OCI-LY7 (cell line): Measurements from ENCODE around the gene BDKRB2. TPM values are rescaled to one million over a fixed set of nuclear protein-coding genes. Genes with fewer than 3 reads are reported as not detected.

Experiments
- BruUV-seq: library from RNA; stranded (reverse); fragments of 400-500 nt; replicated peaks from 2 replicates; lab custom pipeline; 2021; lab: Mats Ljungman, UMichigan
- CTCF ChIA-PET: fragments of 300-600 bp; sonication (Branson Sonifier 250); formaldehyde crosslinking; loops from one replicate; lab custom pipeline; 2022; ENCODE audit warnings: antibody characterized with exemption; ENCODE audit not compliant: unreplicated experiment; lab: Charles Lee
- POLR2A ChIA-PET: fragments of 300-600 bp; sonication (Branson Sonifier 250); formaldehyde crosslinking; loops from one replicate; lab custom pipeline; 2022; ENCODE audit warnings: antibody characterized with exemption; lab: Charles Lee
- DNase-seq: peaks from one replicate; pipeline ENCODE4 v3.0.0-alpha.2; 2015; ENCODE audit warnings: low spot score
- H2AFZ ChIP-seq: fragments of 200-600 bp; sonication (generic), shearing (Covaris generic); 2 replicates; pipeline ENCODE4 v1.6.1; 2014; ENCODE audit warnings: mild to moderate bottlenecking, antibody characterized with exemption, low read length, moderate library complexity
- H3K27ac ChIP-seq: fragments of 200-600 bp; sonication (generic); 2 replicates; pipeline ENCODE4 v1.5.1; 2014; ENCODE audit warnings: mixed run types, low read depth, mild to moderate bottlenecking, moderate library complexity, low read length, inconsistent platforms; ENCODE audit not compliant: poor library complexity, severe bottlenecking
- H3K36me3 ChIP-seq: fragments of 200-600 bp; sonication (generic); 2 replicates; pipeline ENCODE4 v1.6.1; 2014; ENCODE audit warnings: mild to moderate bottlenecking, antibody characterized with exemption, low read length, moderate library complexity, mixed read lengths; ENCODE audit not compliant: insufficient read depth
- H3K4me1 ChIP-seq: fragments of 200-600 bp; sonication (generic); 2 replicates; pipeline ENCODE4 v1.5.1; 2014; ENCODE audit warnings: mild to moderate bottlenecking, low read length; ENCODE audit not compliant: insufficient read depth, poor library complexity, severe bottlenecking
- H3K4me2 ChIP-seq: fragments of 200-600 bp; sonication (generic); 2 replicates; pipeline ENCODE4 v1.6.1; 2014; ENCODE audit warnings: mild to moderate bottlenecking, low read length
- H3K4me3 ChIP-seq: fragments of 200-600 bp; sonication (generic); 2 replicates; pipeline ENCODE4 v1.5.1; 2014; ENCODE audit warnings: mild to moderate bottlenecking, low read depth, low read length; ENCODE audit not compliant: poor library complexity, severe bottlenecking
- H3K79me2 ChIP-seq: fragments of 200-600 bp; sonication (generic); 2 replicates; pipeline ENCODE4 v1.6.1; 2016; ENCODE audit warnings: low read depth, mild to moderate bottlenecking, low read length, moderate library complexity, mixed read lengths; ENCODE audit not compliant: insufficient read depth
- H3K9me2 ChIP-seq: fragments of 200-600 bp; sonication (generic); 2 replicates; pipeline ENCODE4 v1.6.1; 2016; ENCODE audit warnings: mild to moderate bottlenecking, low read length, mixed read lengths; ENCODE audit not compliant: insufficient read depth
- H3K9me3 ChIP-seq: fragments of 200-600 bp; sonication (generic); 2 replicates; pipeline ENCODE4 v1.6.1; 2014; ENCODE audit warnings: mild to moderate bottlenecking, mixed run types, low read length, mixed read lengths
- H4K20me1 ChIP-seq: fragments of 200-600 bp; sonication (generic); 2 replicates; pipeline ENCODE4 v1.6.1; 2014; ENCODE audit warnings: mild to moderate bottlenecking, antibody characterized with exemption, low read length, moderate library complexity, mixed read lengths; ENCODE audit not compliant: insufficient read depth
- CTCF ChIP-seq: fragments of 200-600 bp; sonication (generic); conservative IDR thresholded peaks from 2 replicates; pipeline ENCODE4 v1.5.1; 2014; ENCODE audit warnings: mild to moderate bottlenecking, antibody characterized with exemption, low read length, moderate library complexity, mixed read lengths
- EZH2phosphoT487 ChIP-seq: fragments of 200-600 bp; sonication (generic); IDR thresholded peaks from 2 replicates; pipeline ENCODE4 v1.6.1; 2018; ENCODE audit warnings: low read depth, borderline replicate concordance, mild to moderate bottlenecking, mixed run types, antibody characterized with exemption, low read length, moderate library complexity, mixed read lengths
- intact Hi-C: fragments of 100-400 bp; cut with micrococcal nuclease; formaldehyde crosslinking; loops from one replicate; pipeline ENCODE4 v1.10.0; 2022; ENCODE audit not compliant: unreplicated experiment
- total RNA-seq, 2 experiments: library from RNA; depleted of rRNA in 1 of 2; stranded (reverse); fragments of >200 nt in 1 of 2; shearing (Covaris generic) in 1 of 2; gene quantifications; 2 replicates each; pipeline ENCODE4 v1.2.3, GENCODE V29; 2014 to 2022

BDKRB2 gene
- total RNA-seq, 2 experiments from 2014 or later, result 0.17 TPM; not detected in 1

GRCh38 chr14:96269359-96269710 is 64.7 kb downstream of the BDKRB2 start:
- ChIA-PET POLR2A (no interaction called here), CTCF (no interaction called here)
- Histone ChIP-seq H3K4me3 (no peak overlapping the region), H3K9me2 (no peaks in the 10 kb centered on the region), H3K4me1 (no peaks in the 10 kb centered on the region), H3K27ac (no peak overlapping the region), H3K9me3 (no peaks in the 10 kb centered on the region), H3K36me3 (no peaks in the 10 kb centered on the region), H3K79me2 (no peaks in the 10 kb centered on the region), H4K20me1 (no peaks in the 10 kb centered on the region), H2AFZ (no peak overlapping the region), H3K4me2 (no peak overlapping the region)
- no TSS peak for BruUV-seq
- DNase-seq, result no peak
- TF ChIP-seq EZH2phosphoT487 (no peak), CTCF (no peak)
- intact Hi-C loops, result no loop called here

- DNase-seq, result no peak
- ChIA-PET POLR2A (no interaction called here), CTCF (no interaction called here)
- BruUV-seq, result no TSS peak
- TF ChIP-seq CTCF (no peak), EZH2phosphoT487 (no peak)
- Histone ChIP-seq H3K79me2 (no peaks in the 10 kb centered on the region), H3K9me3 (no peaks in the 10 kb centered on the region), H3K4me3 (no peak overlapping the region), H2AFZ (no peak overlapping the region), H4K20me1 (no peaks in the 10 kb centered on the region), H3K36me3 (no peaks in the 10 kb centered on the region), H3K4me1 (no peaks in the 10 kb centered on the region), H3K9me2 (no peaks in the 10 kb centered on the region), H3K27ac (no peak overlapping the region), H3K4me2 (no peak overlapping the region)
- intact Hi-C loops, result loop anchor here (10.0 kb wide), 1 partner anchor 706 kb away; no protein-coding TSS in a partner anchor
Observed at GRCh38 chr14:96270565-96271420, 66.2 kb downstream of the BDKRB2 start.

- Histone ChIP-seq H4K20me1 (no peaks in the 10 kb centered on the region), H3K4me3 (no peak overlapping the region), H3K4me2 (no peak overlapping the region), H3K79me2 (no peaks in the 10 kb centered on the region), H3K9me3 (no peaks in the 10 kb centered on the region), H2AFZ (no peak overlapping the region), H3K4me1 (no peaks in the 10 kb centered on the region), H3K27ac (no peak overlapping the region), H3K36me3 (no peaks in the 10 kb centered on the region), H3K9me2 (no peaks in the 10 kb centered on the region)
- POLR2A ChIA-PET, result no interaction called here
- TF ChIP-seq EZH2phosphoT487 (no peak), CTCF (no peak)
- no peak for DNase-seq
- intact Hi-C loops, result loop anchor here (10.0 kb wide), 1 partner anchor 707 kb away; no protein-coding TSS in a partner anchor
- CTCF ChIA-PET, result no interaction called here
- no TSS peak for BruUV-seq
Observed at GRCh38 chr14:96271421-96271762, 66.8 kb downstream of the BDKRB2 start.
